ENCODE measurements around the gene SBF2.

Gene SBF2

GRCh38 chr11:9821008-9821752 is 472.8 kb downstream of the SBF2 start:
- TF ChIP-seq CTCF (IDR thresholded peaks at IDR 0.05; ENCODE audit: borderline replicate concordance, control extremely low read depth, extremely low read depth, insufficient read depth, missing control alignments) = no peak
- in situ Hi-C loops (cut with MboI; ENCODE audit: low sequenced_read_pairs, unreplicated experiment) = no loop called here
- no peak for DNase-seq (ENCODE audit: low spot score)

- no peak for DNase-seq (ENCODE audit: low spot score)
- in situ Hi-C loops (cut with MboI; ENCODE audit: low sequenced_read_pairs, unreplicated experiment) = no loop called here
- no peak for TF ChIP-seq CTCF (IDR thresholded peaks at IDR 0.05; ENCODE audit: borderline replicate concordance, control extremely low read depth, extremely low read depth, insufficient read depth, missing control alignments)
Measured at GRCh38 chr11:9820260-9820659, 473.8 kb downstream of the SBF2 start.

GRCh38 chr11:9817191-9817590 is 476.8 kb downstream of the SBF2 start:
- TF ChIP-seq CTCF (IDR thresholded peaks at IDR 0.05; ENCODE audit: borderline replicate concordance, control extremely low read depth, extremely low read depth, insufficient read depth, missing control alignments) = no peak
- in situ Hi-C loops (cut with MboI; ENCODE audit: low sequenced_read_pairs, unreplicated experiment) = no loop called here
- DNase-seq (ENCODE audit: low spot score) = no peak

GRCh38 chr11:9815486-9816136 is 478.4 kb downstream of the SBF2 start:
- DNase-seq (ENCODE audit: low spot score) = no peak

GRCh38 chr11:9814108-9814507 is 479.9 kb downstream of the SBF2 start:
- no peak for TF ChIP-seq CTCF (IDR thresholded peaks at IDR 0.05; ENCODE audit: borderline replicate concordance, control extremely low read depth, extremely low read depth, insufficient read depth, missing control alignments)
- no peak for DNase-seq (ENCODE audit: low spot score)
- in situ Hi-C loops (cut with MboI; ENCODE audit: low sequenced_read_pairs, unreplicated experiment) = no loop called here

More at GRCh38 chr11:9815486-9816136, 478.4 kb downstream of the SBF2 start:
- TF ChIP-seq CTCF (IDR thresholded peaks at IDR 0.05; ENCODE audit: borderline replicate concordance, control extremely low read depth, extremely low read depth, insufficient read depth, missing control alignments) = no peak
- in situ Hi-C loops (cut with MboI; ENCODE audit: low sequenced_read_pairs, unreplicated experiment) = no loop called here

GRCh38 chr11:9808943-9809342 is 485.1 kb downstream of the SBF2 start:
- DNase-seq (ENCODE audit: low spot score) = no peak
- in situ Hi-C loops (cut with MboI; ENCODE audit: low sequenced_read_pairs, unreplicated experiment) = no loop called here
- TF ChIP-seq CTCF (IDR thresholded peaks at IDR 0.05; ENCODE audit: borderline replicate concordance, control extremely low read depth, extremely low read depth, insufficient read depth, missing control alignments) = no peak
